Pulmonary artery endothelial cell (primary cell): ENCODE results near the gene KDM8. TPM values are rescaled to one million over a fixed set of nuclear protein-coding genes. Genes with fewer than 3 reads are reported as not detected.
A peak's percentile ranks its signal among the peaks of the same experiment; 100 is the strongest.

Experiments used
- DNase-seq: peaks from one replicate; pipeline ENCODE4 v3.0.0-alpha.2; 2011; ENCODE audit warnings: low read depth, low spot score
- total RNA-seq: library from RNA; depleted of rRNA; stranded (reverse); fragments of >200 nt; gene quantifications from 2 replicates; pipeline ENCODE4 v1.2.3, GENCODE V29; 2014

The KDM8 gene
- 2.0 and 2.4 TPM in 2 replicates for total RNA-seq

DNA sequence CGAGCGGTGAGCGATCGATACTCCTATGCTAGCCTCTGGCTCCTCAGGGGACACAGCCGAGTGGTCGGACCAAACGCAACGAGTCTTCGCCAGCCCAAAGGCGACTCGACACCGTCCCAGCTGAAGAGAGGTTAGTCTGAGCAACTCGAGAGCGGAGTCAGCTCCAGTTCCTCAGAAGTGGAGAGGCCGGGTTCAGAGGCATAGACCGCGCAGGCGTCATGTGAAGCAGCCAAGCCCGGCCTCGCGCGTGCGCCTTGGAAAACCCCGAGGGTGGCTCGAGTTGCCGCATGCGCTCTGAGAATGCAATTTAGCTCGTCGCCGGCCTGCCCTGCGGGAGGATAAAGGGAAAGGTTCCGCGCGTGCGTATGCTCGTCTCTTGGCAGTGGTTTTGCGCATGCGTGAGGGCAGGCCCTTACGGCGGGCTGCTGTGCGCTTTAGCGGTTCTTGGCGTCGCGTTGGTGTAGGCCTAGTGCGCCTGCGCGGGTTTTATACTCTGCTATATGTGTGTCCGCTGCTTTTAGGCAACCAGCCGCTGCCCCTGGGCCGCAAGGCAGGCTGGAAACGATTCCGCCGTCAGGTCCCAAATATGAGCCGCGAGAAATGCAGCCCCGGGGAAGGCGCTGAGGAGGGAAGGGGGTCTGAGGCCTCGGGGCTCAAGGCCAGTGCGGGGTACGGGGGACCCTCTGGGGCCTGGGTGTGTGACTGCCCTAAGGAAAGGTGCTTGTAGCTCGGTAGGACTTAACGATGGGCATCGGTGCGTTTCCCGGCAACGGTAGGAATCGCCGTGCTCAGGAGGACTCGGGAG is at the start of gene KDM8:
Gene KDM8 (plus strand): TSS at position 20 of the 805 bp plus-strand sequence. CDS start 6,598 bp downstream, outside the sequence.
- DNase-seq, result peak; percentile 98

DNA sequence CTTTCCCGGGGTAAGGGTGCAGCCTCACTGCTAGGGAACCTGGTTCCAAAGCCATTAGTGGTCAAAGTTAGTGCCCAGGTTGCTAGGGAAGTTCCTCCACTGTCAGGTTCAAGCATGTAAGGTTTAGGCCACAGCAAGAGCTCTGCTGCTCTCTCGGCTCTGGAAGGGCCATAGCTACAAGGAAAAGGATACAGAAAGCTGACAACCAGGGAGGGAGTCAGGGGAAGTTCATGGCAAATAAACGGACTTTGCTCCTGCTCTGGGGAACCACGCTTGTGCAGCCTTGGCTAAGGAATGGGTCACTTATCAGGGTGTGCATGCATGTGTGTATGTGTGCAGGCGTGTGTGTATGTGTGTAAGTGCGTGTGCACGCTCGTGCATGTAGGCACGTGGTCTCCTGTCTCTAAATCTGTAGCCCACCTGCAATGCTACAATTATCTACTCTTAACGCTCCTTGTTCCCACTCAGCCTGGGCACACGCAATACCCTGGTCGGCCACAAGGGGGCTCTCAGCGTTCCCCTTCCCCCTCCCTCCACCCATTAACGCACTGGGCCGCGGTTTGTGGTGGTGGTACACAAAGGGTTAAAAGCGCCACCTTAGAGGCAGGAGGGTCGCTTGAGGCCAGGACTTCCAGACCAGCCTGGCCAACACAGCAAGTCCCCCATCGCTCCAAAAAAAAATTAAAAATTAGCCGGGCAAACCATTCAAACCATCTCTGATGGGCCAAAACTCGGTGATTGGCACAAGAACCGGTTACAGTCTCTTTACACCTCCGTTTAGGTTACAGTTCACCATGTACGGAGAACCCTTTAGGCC is 48.4 kb upstream of the KDM8 start:
- no peak for DNase-seq

DNA sequence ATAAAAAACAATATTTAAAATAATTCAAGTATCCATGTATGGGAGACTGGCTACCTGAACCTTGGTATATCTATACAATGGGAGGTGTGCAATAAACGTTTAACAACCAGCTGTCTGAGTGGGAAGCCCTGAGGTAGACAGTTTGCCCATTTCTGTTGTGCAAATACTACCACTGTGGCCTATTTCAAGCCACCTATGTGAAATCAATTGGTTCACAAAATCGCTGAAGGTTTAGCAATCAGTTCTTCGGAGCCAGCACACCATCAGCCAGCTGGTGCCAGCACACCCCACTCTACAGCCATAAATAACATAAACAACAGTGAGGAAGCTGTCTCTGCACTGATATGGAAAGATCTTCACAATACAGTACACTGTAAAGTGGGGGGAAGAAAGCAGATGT is 46.7 kb upstream of the KDM8 start:
- no peak for DNase-seq

- DNase-seq, result no peak
Measured at GRCh38 chr16:27161398-27161797, 41.9 kb upstream of the KDM8 start.

DNA sequence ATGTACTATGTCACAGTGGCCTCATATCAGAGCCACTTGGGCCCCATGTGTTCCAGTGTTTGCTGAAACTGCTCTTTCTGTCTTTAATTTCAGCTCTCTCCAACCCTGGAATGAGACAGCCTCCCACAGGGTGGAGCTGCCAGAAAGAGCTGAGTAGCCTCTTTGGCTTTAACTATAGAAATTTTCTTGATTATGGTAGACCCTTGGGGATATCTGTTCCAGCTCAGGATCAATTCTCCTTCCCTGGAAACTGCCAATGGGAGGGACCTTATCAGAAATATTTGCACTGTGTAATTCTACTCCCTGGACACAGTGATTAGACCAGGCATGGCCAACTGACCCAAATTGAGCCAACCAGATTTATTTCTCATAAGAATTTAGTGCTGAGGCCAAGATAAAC is 39.0 kb upstream of the KDM8 start:
- DNase-seq, result no peak

- DNase-seq, result no peak
Measured at GRCh38 chr16:27165576-27165975, 37.8 kb upstream of the KDM8 start.

DNA sequence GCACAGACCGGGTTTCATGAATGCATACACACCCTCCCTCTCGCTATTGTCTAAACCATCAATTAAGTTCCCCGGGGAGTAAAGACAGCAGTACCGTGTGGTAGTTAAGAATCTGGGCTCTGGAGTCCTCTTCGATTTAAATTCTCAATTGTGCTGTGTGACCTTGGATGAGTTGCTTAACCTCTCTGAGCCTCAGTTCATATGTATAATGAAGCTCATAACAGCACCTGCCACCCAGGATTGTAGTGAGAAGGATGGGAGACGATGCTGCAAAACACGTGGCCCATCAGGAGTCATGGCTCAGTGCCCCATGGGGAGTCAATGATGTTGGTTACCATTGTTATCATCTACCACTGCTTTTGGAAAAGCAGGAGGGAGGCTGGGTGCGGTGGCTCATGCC is 34.5 kb upstream of the KDM8 start:
- no peak for DNase-seq

DNA sequence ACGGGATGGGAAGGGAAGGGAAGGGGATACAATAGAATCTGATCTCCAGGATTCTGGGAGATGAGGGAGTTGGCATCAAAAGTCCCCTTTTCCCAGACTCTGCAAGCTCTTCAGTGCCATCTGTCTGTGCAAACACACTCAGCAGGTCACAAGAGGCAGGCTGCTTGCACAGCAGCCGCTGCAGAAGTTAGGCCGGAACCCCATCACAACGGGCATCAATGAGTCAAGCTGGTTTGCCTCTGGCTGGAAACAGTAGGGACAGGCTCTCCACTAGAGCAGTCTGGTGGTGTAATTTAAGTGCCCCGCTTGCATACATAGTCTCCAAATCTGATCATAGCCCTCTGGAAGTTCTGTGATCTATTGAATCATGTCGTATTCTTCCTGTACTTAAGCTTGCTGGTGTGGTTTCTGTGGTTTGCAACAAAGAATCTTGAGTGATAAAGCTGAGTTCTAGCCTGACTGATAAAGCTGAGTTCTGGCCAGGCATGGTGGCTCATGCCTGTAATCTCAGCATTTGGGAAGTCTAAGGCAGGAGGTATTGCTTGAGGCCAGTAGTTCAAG is 33.7 kb upstream of the KDM8 start:
- no peak for DNase-seq

- DNase-seq, result no peak
Measured at GRCh38 chr16:27171584-27171983, 31.7 kb upstream of the KDM8 start.

DNA sequence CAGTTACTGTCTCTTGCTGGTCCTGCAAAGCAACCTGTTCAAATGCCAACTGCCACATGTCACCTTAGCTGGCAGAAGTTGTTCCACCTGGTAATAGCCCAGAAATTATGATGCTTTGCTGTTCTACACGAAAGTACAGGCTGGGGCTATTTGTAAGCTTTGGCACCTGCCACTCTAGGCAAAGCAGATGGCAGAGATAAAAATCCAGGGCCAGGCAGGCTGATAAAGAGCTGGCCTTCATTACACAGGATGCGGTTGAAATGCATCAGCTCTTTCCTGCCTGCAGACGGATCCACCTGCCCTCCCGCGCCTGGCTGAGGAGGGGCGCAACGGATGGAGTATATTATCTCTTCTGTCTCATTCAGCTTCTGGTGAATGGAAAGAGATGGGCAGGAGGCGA is 29.3 kb upstream of the KDM8 start:
- no peak for DNase-seq

GRCh38 chr16:27174798-27175197 is 28.5 kb upstream of the KDM8 start:
- no peak for DNase-seq

DNA sequence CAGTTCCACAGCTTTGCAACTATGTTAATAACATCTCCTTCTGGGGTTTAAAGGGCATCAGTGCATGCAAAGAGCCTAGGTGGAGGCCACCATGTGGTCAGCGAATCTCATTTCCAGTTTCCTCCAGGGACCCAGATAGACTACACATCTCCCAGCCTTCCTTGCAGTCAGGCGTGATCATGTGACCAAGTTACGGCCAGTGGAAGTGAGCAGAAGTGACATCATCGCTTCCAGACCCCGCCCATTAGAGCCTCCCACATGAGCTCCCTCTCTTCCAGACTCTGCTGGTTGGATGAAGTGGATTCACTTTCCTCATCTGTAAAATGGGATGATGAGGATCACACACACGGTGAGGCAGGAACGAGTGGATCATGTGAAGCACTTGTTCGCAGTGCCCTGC is 27.4 kb upstream of the KDM8 start:
- no peak for DNase-seq

DNA sequence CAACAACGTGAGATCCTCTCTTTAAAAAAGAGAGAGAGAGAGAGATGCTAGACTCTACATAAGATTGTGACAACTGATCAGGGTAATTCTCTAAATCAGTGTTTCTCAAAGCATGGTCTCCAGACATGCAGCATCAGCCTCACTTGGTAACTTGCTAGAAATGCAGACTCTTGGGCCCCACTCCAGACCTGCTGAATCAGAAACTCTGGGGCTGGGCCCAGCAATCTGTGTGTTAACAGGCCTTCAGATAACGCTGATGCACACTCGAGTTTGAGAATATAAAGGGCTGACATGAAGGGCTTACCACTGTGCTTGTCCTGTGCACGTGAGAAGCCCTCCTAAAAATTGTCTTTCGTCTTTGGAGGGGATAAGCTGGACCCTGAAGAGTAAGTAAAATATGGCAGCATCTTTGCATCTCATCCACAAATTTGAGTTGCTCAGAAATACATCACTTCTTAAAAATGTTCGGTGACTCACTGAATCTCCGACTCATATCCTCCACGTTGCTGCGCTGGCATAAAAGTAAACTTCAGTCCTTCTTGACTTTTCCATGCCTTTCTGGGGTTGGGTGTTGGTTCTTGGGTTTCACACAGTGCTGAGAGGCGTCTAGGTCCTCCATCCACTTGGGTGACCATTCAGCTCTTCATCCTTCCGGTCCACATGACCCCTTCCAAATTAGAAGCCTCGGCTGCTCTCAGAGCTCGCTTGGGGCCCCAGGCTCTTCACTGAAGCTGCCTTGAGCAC is 26.1 kb upstream of the KDM8 start:
- no peak for DNase-seq

GRCh38 chr16:27179500-27180072 is 23.7 kb upstream of the KDM8 start:
- no peak for DNase-seq

DNA sequence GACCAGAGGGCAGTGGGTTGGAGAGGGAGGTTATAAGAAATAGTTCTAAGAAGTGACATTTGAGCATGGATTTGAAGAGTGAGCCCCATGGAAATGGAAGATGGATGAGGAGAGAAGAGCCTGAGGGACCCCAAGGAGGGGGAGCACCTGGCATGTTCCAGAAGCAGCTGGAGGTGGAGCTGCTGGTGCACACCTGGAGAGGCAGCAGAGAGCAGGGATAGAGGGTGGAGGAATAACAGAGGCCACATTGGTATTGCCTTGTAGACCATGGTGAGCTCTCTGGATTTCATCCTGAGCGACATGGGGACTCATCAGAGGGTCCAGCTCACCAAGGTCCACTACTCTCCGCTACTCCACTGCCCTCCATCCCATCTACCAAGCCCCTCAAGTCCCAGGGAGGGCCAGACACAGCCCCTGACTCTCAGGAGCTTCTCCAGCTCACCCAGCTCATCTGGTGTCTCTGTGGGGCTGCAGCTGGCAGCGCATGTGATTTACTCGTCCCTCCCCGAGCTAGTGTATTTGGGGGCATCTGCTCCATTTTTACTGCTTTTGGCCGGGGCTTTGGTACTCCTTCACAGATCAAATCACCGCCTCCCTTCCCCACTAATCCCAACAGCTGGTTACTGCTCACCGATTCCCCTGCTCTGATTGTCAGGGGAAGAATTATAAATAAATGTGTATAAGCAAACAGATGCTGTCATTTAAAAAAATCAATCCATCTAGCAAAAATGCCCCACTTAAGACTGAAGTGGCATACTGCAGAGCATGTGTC is 22.1 kb upstream of the KDM8 start:
- DNase-seq, result no peak

GRCh38 chr16:27182906-27183405 is 20.4 kb upstream of the KDM8 start:
- DNase-seq, result no peak

GRCh38 chr16:27185776-27186130 is 17.6 kb upstream of the KDM8 start:
- DNase-seq, result no peak

DNA sequence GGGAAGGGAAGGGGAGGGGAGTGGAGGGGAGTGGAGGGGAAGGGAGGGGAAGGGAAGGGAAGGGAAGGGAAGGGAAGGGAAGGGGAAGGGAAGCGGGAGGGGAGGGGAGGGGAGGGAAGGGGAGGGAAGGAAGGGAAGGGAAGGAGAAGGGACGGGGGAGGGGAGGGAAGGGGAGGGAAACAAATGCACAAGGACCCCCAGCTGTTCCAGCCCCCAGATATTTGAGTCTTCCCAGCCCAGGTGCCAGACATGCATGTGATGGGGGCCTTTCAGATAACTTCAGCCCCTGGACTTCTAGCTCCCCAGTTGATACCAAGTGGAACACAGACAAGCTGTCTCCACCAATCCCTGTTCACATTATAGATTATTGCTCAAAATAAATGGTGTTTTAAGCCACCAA is 14.7 kb upstream of the KDM8 start:
- DNase-seq, result no peak

GRCh38 chr16:27189335-27189972 is 13.9 kb upstream of the KDM8 start:
- DNase-seq, result no peak

- DNase-seq, result no peak
Measured at GRCh38 chr16:27190316-27190871, 12.9 kb upstream of the KDM8 start.
